Neural crest cell (in vitro differentiated cells): ENCODE data around the gene GEMIN2. TPM values are rescaled to one million over a fixed set of nuclear protein-coding genes. Genes with fewer than 3 reads are reported as not detected.
"Not testable (repeated sequence)": the region's sequence is repeated elsewhere in the genome, so short reads cannot be mapped to it uniquely, and the experiment has no call there.

Experiments used
- DNase-seq: peaks from one replicate; pipeline ENCODE4 v3.0.0; 2021; ENCODE audit warnings: low read depth, mixed read lengths, low spot score
- H3K27ac Mint-ChIP-seq: one replicate; pipeline ENCODE4 v1.8.0; 2021; ENCODE audit warnings: mild to moderate bottlenecking, mixed read lengths; ENCODE audit not compliant: unreplicated experiment
- H3K27me3 Mint-ChIP-seq: 2 replicates; pipeline ENCODE4 v1.8.0; 2021; ENCODE audit warnings: low read depth, mild to moderate bottlenecking, mixed read lengths
- H3K36me3 Mint-ChIP-seq: 2 replicates; pipeline ENCODE4 v1.8.0; 2021; ENCODE audit warnings: low read depth, mild to moderate bottlenecking, mixed read lengths
- H3K4me1 Mint-ChIP-seq: 2 replicates; pipeline ENCODE4 v1.8.0; 2021; ENCODE audit warnings: mixed read lengths
- H3K4me3 Mint-ChIP-seq: one replicate; pipeline ENCODE4 v1.8.0; 2021; ENCODE audit warnings: mild to moderate bottlenecking, mixed read lengths
- H3K9me3 Mint-ChIP-seq: 2 replicates; pipeline ENCODE4 v1.8.0; 2021; ENCODE audit warnings: mixed read lengths
- CTCF ChIP-seq: fragments of 200-600 bp; sonication (generic); conservative IDR thresholded peaks from 2 replicates; pipeline ENCODE4 v1.5.0; 2021; ENCODE audit warnings: antibody characterized with exemption, mild to moderate bottlenecking
- long read RNA-seq: library from polyadenylated mRNA; unstranded; transcript quantifications from one replicate; pipeline ENCODE4 v2.0.0, GENCODE V29; 2020
- total RNA-seq: library from RNA; stranded (reverse); gene quantifications from 2 replicates; pipeline ENCODE4 v1.2.1, GENCODE V29; 2021

The GEMIN2 gene, protein sequence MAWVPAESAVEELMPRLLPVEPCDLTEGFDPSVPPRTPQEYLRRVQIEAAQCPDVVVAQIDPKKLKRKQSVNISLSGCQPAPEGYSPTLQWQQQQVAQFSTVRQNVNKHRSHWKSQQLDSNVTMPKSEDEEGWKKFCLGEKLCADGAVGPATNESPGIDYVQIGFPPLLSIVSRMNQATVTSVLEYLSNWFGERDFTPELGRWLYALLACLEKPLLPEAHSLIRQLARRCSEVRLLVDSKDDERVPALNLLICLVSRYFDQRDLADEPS
- total RNA-seq, result 35.8 and 37.9 TPM in 2 replicates
- long read RNA-seq, transcript GEMIN2-204 (10 exons, 825 nt), result minor isoform, 5 of 90 reads
- long read RNA-seq, transcript GEMIN2-202 (10 exons, 1,420 nt), result major isoform, 69 of 90 reads
- long read RNA-seq, transcript GEMIN2-201 (9 exons, 1,094 nt), result minor isoform, 8 of 90 reads
- long read RNA-seq, partial matches to known transcripts, result 0 of 90 reads
- long read RNA-seq, other reads (novel, unspliced or antisense), result 5 of 90 reads

- H3K27me3 Mint-ChIP-seq, result no peaks in the 10 kb centered on the region
- H3K36me3 Mint-ChIP-seq, result no peaks in the 10 kb centered on the region
- no peaks in the 10 kb centered on the region for H3K9me3 Mint-ChIP-seq
- peak within 1 kb of the TSS; percentile 86 for H3K27ac Mint-ChIP-seq
- TF ChIP-seq CTCF, result no peak
- H3K4me3 Mint-ChIP-seq, result peak within 1 kb of the TSS; percentile 98
- peak; percentile 88 for DNase-seq
- H3K4me1 Mint-ChIP-seq, result peaks cover 19% of the 10 kb centered on the region
These were observed at the start of gene GEMIN2 for GRCh38 chr14:39114073-39114838. Gene GEMIN2, plus strand, starts transcription at chr14:39114323. Its CDS starts 16 bp downstream, at chr14:39114339.

- H3K9me3 Mint-ChIP-seq, DNase-seq, H3K4me1 Mint-ChIP-seq, H3K27me3 Mint-ChIP-seq, H3K27ac Mint-ChIP-seq, H3K4me3 Mint-ChIP-seq: not testable (repeated sequence)
- H3K36me3 Mint-ChIP-seq, result peaks cover 29% of the 10 kb centered on the region
These were observed 44.8 kb upstream of the GEMIN2 start for GRCh38 chr14:39069169-39069805.

- H3K27ac Mint-ChIP-seq, result no peak overlapping the region
These were observed 44.2 kb upstream of the GEMIN2 start for GRCh38 chr14:39069923-39070322.

GRCh38 chr14:39071096-39071495 is 43.0 kb upstream of the GEMIN2 start:
- TF ChIP-seq CTCF, result no peak
- Mint-ChIP-seq H3K4me3 (no peak overlapping the region), H3K36me3 (peaks cover 20% of the 10 kb centered on the region), H3K4me1 (no peaks in the 10 kb centered on the region), H3K27ac (no peak overlapping the region), H3K27me3 (no peaks in the 10 kb centered on the region), H3K9me3 (no peaks in the 10 kb centered on the region)
- no peak for DNase-seq

More at GRCh38 chr14:39069923-39070322, 44.2 kb upstream of the GEMIN2 start:
- Mint-ChIP-seq H3K9me3 (no peaks in the 10 kb centered on the region), H3K4me1 (no peaks in the 10 kb centered on the region), H3K36me3 (peaks cover 25% of the 10 kb centered on the region), H3K27me3 (no peaks in the 10 kb centered on the region), H3K4me3 (no peak overlapping the region)
- no peak for TF ChIP-seq CTCF
- no peak for DNase-seq

GRCh38 chr14:39080886-39081285 is 33.2 kb upstream of the GEMIN2 start:
- Mint-ChIP-seq H3K4me1 (no peaks in the 10 kb centered on the region), H3K4me3 (no peak overlapping the region), H3K27ac (no peak overlapping the region), H3K27me3 (no peaks in the 10 kb centered on the region), H3K9me3 (no peaks in the 10 kb centered on the region), H3K36me3 (peaks cover 16% of the 10 kb centered on the region)
- no peak for DNase-seq
- TF ChIP-seq CTCF, result no peak
